NB4 (cell line): ENCODE results near the gene HMGN2.

Experiments
- DNase-seq: peaks from one replicate; pipeline ENCODE4 v3.0.0; 2010; ENCODE audit warnings: low read depth
- H3K4me3 ChIP-seq: one replicate; pipeline ENCODE4 v1.5.1; 2011; ENCODE audit warnings: mild to moderate bottlenecking, low read depth, low read length, moderate library complexity
- MAX ChIP-seq: IDR thresholded peaks from 2 replicates; pipeline ENCODE4 v1.6.1; 2011; ENCODE audit warnings: low read depth, low read length
- MYC ChIP-seq: IDR thresholded peaks from 2 replicates; pipeline ENCODE4 v1.6.1; 2011; ENCODE audit warnings: low read depth, low read length
- POLR2A ChIP-seq: IDR thresholded peaks from 2 replicates; pipeline ENCODE4 v1.6.1; 2011; ENCODE audit warnings: mild to moderate bottlenecking; ENCODE audit not compliant: insufficient read length; ENCODE audit errors: extremely low read depth
- TF ChIP-seq, protein P1 (sequence below): IDR thresholded peaks from one replicate; pipeline ENCODE4 v1.5.1; 2012; ENCODE audit warnings: low read depth, low read length

Gene HMGN2

DNA sequence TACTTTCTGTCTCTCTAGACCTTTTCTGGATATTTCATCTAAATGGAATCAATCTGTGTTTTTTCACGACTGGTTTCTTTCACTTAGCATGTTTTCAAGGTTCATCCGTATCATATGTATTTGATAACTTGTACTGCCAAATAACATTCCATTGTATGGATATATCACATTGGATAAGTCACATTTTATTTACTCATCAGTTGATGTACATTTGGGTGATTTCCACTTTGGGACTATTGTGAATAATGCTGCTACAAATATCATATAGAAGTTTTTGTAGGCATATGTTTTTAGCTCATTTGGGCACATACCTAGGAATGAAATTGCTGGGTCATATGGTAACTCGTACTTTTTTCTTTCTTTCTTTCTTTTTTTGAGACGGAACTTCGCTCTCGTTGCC is 6.7 kb downstream of the HMGN2 start:
- TF ChIP-seq POLR2A (no peak), MYC (no peak), MAX (no peak)
- TF ChIP-seq, protein P1, sequence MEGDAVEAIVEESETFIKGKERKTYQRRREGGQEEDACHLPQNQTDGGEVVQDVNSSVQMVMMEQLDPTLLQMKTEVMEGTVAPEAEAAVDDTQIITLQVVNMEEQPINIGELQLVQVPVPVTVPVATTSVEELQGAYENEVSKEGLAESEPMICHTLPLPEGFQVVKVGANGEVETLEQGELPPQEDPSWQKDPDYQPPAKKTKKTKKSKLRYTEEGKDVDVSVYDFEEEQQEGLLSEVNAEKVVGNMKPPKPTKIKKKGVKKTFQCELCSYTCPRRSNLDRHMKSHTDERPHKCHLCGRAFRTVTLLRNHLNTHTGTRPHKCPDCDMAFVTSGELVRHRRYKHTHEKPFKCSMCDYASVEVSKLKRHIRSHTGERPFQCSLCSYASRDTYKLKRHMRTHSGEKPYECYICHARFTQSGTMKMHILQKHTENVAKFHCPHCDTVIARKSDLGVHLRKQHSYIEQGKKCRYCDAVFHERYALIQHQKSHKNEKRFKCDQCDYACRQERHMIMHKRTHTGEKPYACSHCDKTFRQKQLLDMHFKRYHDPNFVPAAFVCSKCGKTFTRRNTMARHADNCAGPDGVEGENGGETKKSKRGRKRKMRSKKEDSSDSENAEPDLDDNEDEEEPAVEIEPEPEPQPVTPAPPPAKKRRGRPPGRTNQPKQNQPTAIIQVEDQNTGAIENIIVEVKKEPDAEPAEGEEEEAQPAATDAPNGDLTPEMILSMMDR, result no peak
- H3K4me3 ChIP-seq, result no peak overlapping the region
- DNase-seq, result no peak

DNA sequence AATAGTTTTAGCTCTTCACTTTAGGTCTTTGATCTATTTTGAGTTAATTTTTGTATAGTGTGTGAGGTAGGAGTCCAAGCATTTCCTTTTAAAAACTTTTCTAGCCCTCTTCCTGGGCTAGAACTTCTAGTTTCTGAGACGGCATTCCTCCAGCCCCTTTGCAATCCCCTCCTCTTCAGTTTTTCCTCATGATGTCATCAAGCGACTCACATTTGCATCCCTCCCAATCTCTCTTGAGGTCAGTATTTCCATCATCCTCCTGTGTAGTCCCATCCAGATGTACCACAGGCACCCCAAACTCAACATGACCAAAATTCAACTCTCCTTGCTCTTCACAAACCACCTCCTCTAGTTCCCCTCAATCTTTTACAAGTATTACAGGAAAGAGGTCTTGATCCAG is 10.7 kb downstream of the HMGN2 start:
- TF ChIP-seq, protein P1, result no peak
- DNase-seq, result no peak
- H3K4me3 ChIP-seq, result no peak overlapping the region

- TF ChIP-seq POLR2A, result no peak
- no peak for TF ChIP-seq MAX
- TF ChIP-seq MYC, result no peak
- TF ChIP-seq, protein P1, result no peak
- H3K4me3 ChIP-seq, result no peak overlapping the region
- no peak for DNase-seq
Observed at GRCh38 chr1:26483980-26484379, 11.7 kb downstream of the HMGN2 start.

DNA sequence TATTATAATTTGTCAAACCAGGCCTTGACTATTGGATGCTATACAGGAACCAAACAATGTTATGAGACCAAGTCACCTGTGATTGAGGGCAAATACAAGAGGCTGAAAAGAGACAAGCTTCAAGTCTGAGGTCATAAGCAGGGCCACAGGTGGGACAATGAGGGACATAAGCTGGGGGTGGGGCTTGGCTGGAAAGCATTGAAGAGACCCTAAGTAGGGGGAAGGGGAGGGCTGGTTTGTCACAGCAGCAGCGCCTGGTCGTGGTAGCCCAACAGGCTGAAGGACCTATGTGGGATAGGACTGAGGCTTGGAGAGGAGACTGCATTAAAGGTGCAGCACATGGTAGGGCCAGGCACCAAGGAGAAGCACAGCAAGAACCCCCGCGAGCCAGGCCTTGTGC is 17.9 kb downstream of the HMGN2 start:
- TF ChIP-seq, protein P1, result no peak
- no peak for TF ChIP-seq MYC
- TF ChIP-seq POLR2A, result no peak
- TF ChIP-seq MAX, result no peak
- H3K4me3 ChIP-seq, result no peak overlapping the region
- no peak for DNase-seq

DNA sequence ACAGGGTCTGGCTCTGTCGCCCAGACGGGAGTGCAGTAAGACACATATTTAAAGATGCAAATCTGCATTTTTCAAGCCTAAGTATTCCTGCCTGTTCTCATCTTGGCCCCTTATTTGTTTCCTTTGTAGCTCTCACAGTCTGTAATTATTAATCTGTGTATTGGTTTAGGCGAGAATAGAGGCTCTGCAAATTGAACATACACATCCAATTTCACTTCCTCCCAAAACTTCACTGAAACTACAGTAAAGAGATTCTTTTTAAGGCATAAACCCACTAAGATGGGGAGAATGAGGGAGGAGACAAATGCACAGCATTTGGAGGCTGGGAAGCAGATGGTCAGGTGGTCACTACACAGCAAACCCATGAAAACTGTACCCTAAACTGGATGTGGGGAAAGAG is 21.0 kb downstream of the HMGN2 start:
- no peak overlapping the region for H3K4me3 ChIP-seq
- TF ChIP-seq MAX, result no peak
- TF ChIP-seq, protein P1, result no peak
- no peak for TF ChIP-seq POLR2A
- no peak for DNase-seq

DNA sequence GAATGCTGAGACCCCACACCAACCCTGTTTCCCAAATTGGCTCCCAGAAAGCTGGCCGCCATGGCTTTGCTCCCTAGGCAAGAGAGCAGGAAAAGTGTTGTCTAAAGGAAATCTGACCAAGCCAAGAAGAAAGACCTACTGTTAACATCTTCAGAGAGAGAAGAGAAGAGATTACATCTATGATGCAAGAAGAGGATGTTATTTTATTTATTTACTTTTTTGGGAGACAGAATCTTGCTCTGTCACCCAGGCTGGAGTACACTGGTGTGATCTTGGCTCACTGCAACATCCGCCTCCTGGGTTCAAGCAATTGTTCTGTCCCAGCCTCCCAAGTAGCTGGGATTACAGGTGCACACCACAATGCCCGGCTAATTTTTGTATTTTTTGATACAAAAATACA is 21.7 kb downstream of the HMGN2 start:
- no peak overlapping the region for H3K4me3 ChIP-seq
- TF ChIP-seq, protein P1, result no peak
- TF ChIP-seq MAX (no peak), POLR2A (no peak), MYC (no peak)
- no peak for DNase-seq
